SK-N-SH (cell line): ENCODE measurements around the gene CRACR2B. TPM values are rescaled to one million over a fixed set of nuclear protein-coding genes. Genes with fewer than 3 reads are reported as not detected.

Source experiments
- CTCF ChIA-PET: fragments of 300-600, 350-600 bp; formaldehyde crosslinking; extraction: SDS; loops from one replicate; lab custom pipeline; 2021; lab: Yijun Ruan, JAX
- POLR2A ChIA-PET: fragments of 350-600 bp; sonication (Branson Sonifier 250); formaldehyde crosslinking; extraction: SDS; loops from one replicate; lab custom pipeline; 2020; ENCODE audit warnings: antibody characterized with exemption, inconsistent platforms; lab: Yijun Ruan, JAX
- DNase-seq: peaks from one replicate; pipeline ENCODE4 v3.0.0; 2012
- H2AFZ ChIP-seq: fragments of 200-600 bp; sonication (generic); 2 replicates; pipeline ENCODE4 v1.8.1; 2016; ENCODE audit warnings: antibody characterized with exemption, mild to moderate bottlenecking, low read depth
- H3F3A ChIP-seq: fragments of 200-600 bp; sonication (generic); replicated peaks from 2 replicates; pipeline ENCODE3; 2016; ENCODE audit warnings: antibody characterized with exemption, mild to moderate bottlenecking; ENCODE audit not compliant: insufficient read depth
- H3K27ac ChIP-seq, 2 experiments: fragments of 200-500 bp in 1 of 2; fragments of 200-600 bp in 1 of 2; sonication (Bioruptor generic) in 1 of 2; sonication (generic), shearing (Covaris generic) in 1 of 2; 2 replicates each; pipeline versions ENCODE4 v1.5.1 to v1.6.1; 2014 to 2016; ENCODE audit warnings: low read depth in 2 of 2, inconsistent platforms in 1 of 2, low read length in 1 of 2, mild to moderate bottlenecking in 1 of 2, mixed read lengths in 1 of 2
- H3K27me3 ChIP-seq: fragments of 200-600 bp; sonication (generic), shearing (Covaris generic); 2 replicates; pipeline ENCODE4 v1.6.1; 2016; ENCODE audit warnings: mixed run types; ENCODE audit not compliant: insufficient read depth
- H3K36me3 ChIP-seq, 2 experiments: fragments of 200-500 bp in 1 of 2; fragments of 200-600 bp in 1 of 2; sonication (Bioruptor generic) in 1 of 2; sonication (generic) in 1 of 2; replicated peaks in 1 of 2; 2 replicates each; pipeline versions ENCODE3 to v1.5.1; 2014 to 2016; ENCODE audit warnings: low read length in 1 of 2, mild to moderate bottlenecking in 1 of 2; ENCODE audit not compliant: insufficient read depth in 2 of 2, control insufficient read depth in 1 of 2
- H3K4me1 ChIP-seq, 2 experiments: fragments of 200-500 bp in 1 of 2; fragments of 200-600 bp in 1 of 2; sonication (Bioruptor generic) in 1 of 2; sonication (generic), shearing (Covaris generic) in 1 of 2; 2 replicates each; pipeline versions ENCODE4 v1.5.1 to v1.6.1; 2014 to 2016; ENCODE audit warnings: low read depth in 1 of 2, low read length in 1 of 2, mixed run types in 1 of 2; ENCODE audit not compliant: insufficient read depth in 2 of 2, control insufficient read depth in 1 of 2
- H3K4me2 ChIP-seq: fragments of 200-600 bp; sonication (generic), shearing (Covaris generic); 2 replicates; pipeline ENCODE4 v1.6.1; 2017; ENCODE audit warnings: mixed run types
- H3K4me3 ChIP-seq, 2 experiments: fragments of 200-500 bp in 1 of 2; fragments of 200-600 bp in 1 of 2; sonication (Bioruptor generic) in 1 of 2; sonication (generic), shearing (Covaris generic) in 1 of 2; 2 replicates each; pipeline versions ENCODE4 v1.5.1 to v1.8.1; 2014 to 2016; ENCODE audit warnings: low read depth in 2 of 2, inconsistent platforms in 1 of 2, low read length in 1 of 2, mild to moderate bottlenecking in 1 of 2, mixed read lengths in 1 of 2, moderate library complexity in 1 of 2
- H3K79me2 ChIP-seq: fragments of 200-600 bp; sonication (generic); 2 replicates; pipeline ENCODE4 v1.8.1; 2017; ENCODE audit warnings: mild to moderate bottlenecking; ENCODE audit not compliant: insufficient read depth
- H3K9ac ChIP-seq: fragments of 200-600 bp; sonication (generic); 2 replicates; pipeline ENCODE4 v1.6.1; 2017; ENCODE audit warnings: mixed run types
- H3K9me2 ChIP-seq: fragments of 200-600 bp; sonication (generic); 2 replicates; pipeline ENCODE4 v1.6.1; 2017; ENCODE audit warnings: mixed run types
- H3K9me3 ChIP-seq: fragments of 200-600 bp; sonication (generic); 2 replicates; pipeline ENCODE4 v1.6.1; 2017; ENCODE audit warnings: mixed run types, mild to moderate bottlenecking, moderate library complexity
- H4K20me1 ChIP-seq: fragments of 200-600 bp; sonication (generic); 2 replicates; pipeline ENCODE4 v1.6.1; 2017; ENCODE audit warnings: mild to moderate bottlenecking, mixed run types; ENCODE audit not compliant: insufficient read depth
- CHD2 ChIP-seq: fragments of 150-350 bp; IDR thresholded peaks from 2 replicates; pipeline ENCODE4 v1.6.1; 2018; ENCODE audit warnings: low read length; ENCODE audit not compliant: partially characterized antibody
- CTCF ChIP-seq: fragments of 200-600 bp; sonication (generic); IDR thresholded peaks from 2 replicates; pipeline ENCODE4 v1.6.1; 2017; ENCODE audit warnings: antibody characterized with exemption, mild to moderate bottlenecking, moderate library complexity
- ELF1 ChIP-seq: IDR thresholded peaks from 2 replicates; pipeline ENCODE4 v1.4.0; 2012
- FOXJ3 ChIP-seq: sonication (generic); formaldehyde crosslinking; IDR thresholded peaks from 2 replicates; pipeline ENCODE4 v1.5.1; 2020; ENCODE audit warnings: mild to moderate bottlenecking, missing genetic modification reagents
- IRF3 ChIP-seq: fragments of 150-350 bp; IDR thresholded peaks from 2 replicates; pipeline ENCODE4 v1.6.1; 2016; ENCODE audit warnings: mild to moderate bottlenecking, low read depth, low read length
- JUND ChIP-seq: IDR thresholded peaks from 2 replicates; pipeline ENCODE4 v1.4.0; 2012
- MAX ChIP-seq: IDR thresholded peaks from 2 replicates; pipeline ENCODE4 v1.4.0; 2012; ENCODE audit warnings: low read depth
- MEF2A ChIP-seq: IDR thresholded peaks from 2 replicates; pipeline ENCODE4 v1.4.0; 2012; ENCODE audit warnings: low read depth, borderline replicate concordance
- MXI1 ChIP-seq: IDR thresholded peaks from 2 replicates; pipeline ENCODE4 v1.6.1; 2012; ENCODE audit warnings: mild to moderate bottlenecking, low read depth, low read length, improper control_type of control experiment
- PBX3 ChIP-seq: IDR thresholded peaks from 2 replicates; pipeline ENCODE4; 2012
- RAD21 ChIP-seq: IDR thresholded peaks from 2 replicates; pipeline ENCODE4 v1.6.1; 2012; ENCODE audit warnings: mild to moderate bottlenecking, low read length
- RCOR1 ChIP-seq: fragments of 150-350 bp; IDR thresholded peaks from 2 replicates; pipeline ENCODE4 v1.6.1; 2017; ENCODE audit warnings: antibody characterized with exemption, low read length
- RFX5 ChIP-seq: IDR thresholded peaks from 2 replicates; pipeline ENCODE4 v1.6.1; 2012; ENCODE audit warnings: mild to moderate bottlenecking, improper control_type of control experiment, low read length
- TAF1 ChIP-seq: IDR thresholded peaks from 2 replicates; pipeline ENCODE4 v1.6.1; 2012; ENCODE audit warnings: low read depth, mild to moderate bottlenecking, low read length, moderate library complexity, borderline replicate concordance
- USF1 ChIP-seq: IDR thresholded peaks from 2 replicates; pipeline ENCODE4 v1.4.0; 2012; ENCODE audit warnings: low read depth, borderline replicate concordance
- USF2 ChIP-seq: fragments of 150-350 bp; IDR thresholded peaks from 2 replicates; pipeline ENCODE4 v1.6.1; 2017; ENCODE audit warnings: antibody characterized with exemption, low read length, low read depth, borderline replicate concordance
- YY1 ChIP-seq: IDR thresholded peaks from 2 replicates; pipeline ENCODE4 v1.4.0; 2012; ENCODE audit warnings: low read depth, mild to moderate bottlenecking
- ZBTB33 ChIP-seq: IDR thresholded peaks from 2 replicates; pipeline ENCODE4 v1.4.0; 2012; ENCODE audit warnings: low read depth, borderline replicate concordance
- WGBS: methylation state at CpG from one replicate; pipeline ENCODE4 v1.1.6; 2017; ENCODE audit warnings: low lambda C conversion rate; 5-methylcytosine and 5-hydroxymethylcytosine counted together
- polyA plus RNA-seq, 3 experiments: library from polyadenylated mRNA; depleted of rRNA; stranded (reverse); fragments of >200 nt; gene quantifications; 2 replicates each; pipeline ENCODE4 v1.2.3, GENCODE V29; 2012

Gene CRACR2B
- polyA plus RNA-seq, 1 of the 3 experiments (the other 2 are of a cell fraction) = 1.1 TPM

- TF ChIP-seq MEF2A = no peak
- TF ChIP-seq RAD21 = no peak
- no peak for TF ChIP-seq PBX3
- no peak for TF ChIP-seq IRF3
- TF ChIP-seq MAX = no peak
- no peak for TF ChIP-seq RFX5
- TF ChIP-seq TAF1 = no peak
Measured at GRCh38 chr11:833849-834311, 6.2 kb downstream of the CRACR2B start (continued).

GRCh38 chr11:834371-835316 lies 6.9 kb downstream of the CRACR2B start:
- 24% methylated on average over 8 of the region's 31 CpGs for WGBS
- Histone ChIP-seq H3K79me2 (peaks cover 78% of the 10 kb centered on the region), H4K20me1 (peaks cover 44% of the 10 kb centered on the region)
- no peak for TF ChIP-seq RAD21
- peak; percentile 70; the same call in 1 of the 2 replicates for TF ChIP-seq ZBTB33
- TF ChIP-seq CTCF = no peak
- no peak for TF ChIP-seq MXI1
- TF ChIP-seq RCOR1 = no peak
- TF ChIP-seq IRF3 = no peak
- TF ChIP-seq FOXJ3 = no peak
- peak; percentile 86 for TF ChIP-seq JUND
- no peak for TF ChIP-seq CHD2
- no peak for TF ChIP-seq USF2
- TF ChIP-seq USF1 = no peak
- no peak; the same call in 1 of the 2 replicates for TF ChIP-seq ELF1
- TF ChIP-seq TAF1 = no peak
- TF ChIP-seq YY1 = peak; percentile 78; the same call in 1 of the 2 replicates

More at GRCh38 chr11:834371-835316, 6.9 kb downstream of the CRACR2B start:
- Histone ChIP-seq H3K9me2 (no peaks in the 10 kb centered on the region), H3K4me3 (peak overlapping the region; percentile 69 to 79), H3K9me3 (no peaks in the 10 kb centered on the region), H3F3A (peaks cover 35% of the 10 kb centered on the region), H3K4me1 (peaks cover 14 to 33% of the 10 kb centered on the region in 2 experiments; a peak in 2 of 4 replicates), H3K9ac (peak overlapping the region; percentile 98), H3K36me3 (peaks cover 9 to 35% of the 10 kb centered on the region in 2 experiments), H3K27ac (peak overlapping the region; percentile 71 to 91), H2AFZ (no peak overlapping the region), H3K4me2 (peak overlapping the region; percentile 92), H3K27me3 (no peaks in the 10 kb centered on the region)
- ChIA-PET POLR2A (interaction anchor here (0.6 to 3.0 kb wide), 5 partner anchors 8 to 162 kb away, joined by 3 to 15 read pairs (median 6); partner anchors contain the start of genes PNPLA2, RPLP2 and TSPAN4), CTCF (interaction anchor here (0.7 to 2.5 kb wide), 5 partner anchors 13 to 218 kb away, joined by 3 to 11 read pairs (median 4); no protein-coding TSS in a partner anchor)
- no peak for DNase-seq
